ENCODE data around the gene FAM13C. TPM values are rescaled to one million over a fixed set of nuclear protein-coding genes. Genes with fewer than 3 reads are reported as not detected.

FAM13C gene
- polyA plus RNA-seq, 1 donor from 2014 or later: 89.3 TPM

DNA sequence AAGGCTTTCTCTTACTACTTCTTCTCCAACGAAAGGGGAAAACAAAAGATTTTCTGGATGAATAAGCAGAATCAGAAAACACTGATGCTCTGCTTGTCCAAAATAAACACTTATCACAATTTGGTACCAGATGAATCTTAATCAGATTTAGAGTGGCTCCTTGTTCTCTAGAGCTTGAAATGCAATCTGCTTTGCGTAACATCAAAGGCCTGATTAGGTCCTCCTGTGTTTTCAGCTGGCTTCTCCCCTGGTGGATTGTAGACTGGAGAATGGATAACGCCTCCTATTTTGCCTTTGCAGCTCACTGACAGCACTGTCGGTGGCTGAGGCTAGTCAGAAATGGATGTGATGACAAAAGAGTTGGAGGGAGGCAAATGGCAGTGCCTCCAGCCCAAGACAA is 91.2 kb downstream of the FAM13C start:
- H3K36me3 ChIP-seq (ENCODE audit: insufficient read depth, low read length): peaks cover 36% of the 10 kb centered on the region
- no peak overlapping the region for H3K9ac ChIP-seq (ENCODE audit: low read length)
- no peak overlapping the region for H3K4me2 ChIP-seq (ENCODE audit: low read length)
- no peaks in the 10 kb centered on the region for H4K20me1 ChIP-seq (ENCODE audit: insufficient read depth)
- H3K9me2 ChIP-seq (ENCODE audit: insufficient read depth, low read length): no peaks in the 10 kb centered on the region
- no peak overlapping the region for H2AFZ ChIP-seq (ENCODE audit: low read depth, low read length)
- no peaks in the 10 kb centered on the region for H3K9me3 ChIP-seq (ENCODE audit: low read length)
- peak overlapping the region; percentile 49 for H3K27ac ChIP-seq (ENCODE audit: low read length)
- peak overlapping the region; percentile 20 for H3K4me3 ChIP-seq (ENCODE audit: low read length)
- no peaks in the 10 kb centered on the region for H3K27me3 ChIP-seq (ENCODE audit: insufficient read depth, low read depth, low read length)
- peaks cover 3% of the 10 kb centered on the region for H3F3A ChIP-seq (ENCODE audit: insufficient read depth, low read length, poor library complexity, severe bottlenecking)
- TF ChIP-seq SMC3 (conservative IDR thresholded peaks at IDR 0.05; ENCODE audit: poor library complexity) (no peak), EP300 (conservative IDR thresholded peaks at IDR 0.05; ENCODE audit: poor library complexity, severe bottlenecking) (peak; percentile 21)
- H3K79me2 ChIP-seq (replicated peaks; ENCODE audit: insufficient read depth, low read length): peaks cover 12% of the 10 kb centered on the region

- no peaks in the 10 kb centered on the region for H3K9me2 ChIP-seq (ENCODE audit: insufficient read depth, low read length)
- no peak overlapping the region for H3K4me2 ChIP-seq (ENCODE audit: low read length)
- no peak for TF ChIP-seq SMC3 (conservative IDR thresholded peaks at IDR 0.05; ENCODE audit: poor library complexity)
- TF ChIP-seq, protein P1, sequence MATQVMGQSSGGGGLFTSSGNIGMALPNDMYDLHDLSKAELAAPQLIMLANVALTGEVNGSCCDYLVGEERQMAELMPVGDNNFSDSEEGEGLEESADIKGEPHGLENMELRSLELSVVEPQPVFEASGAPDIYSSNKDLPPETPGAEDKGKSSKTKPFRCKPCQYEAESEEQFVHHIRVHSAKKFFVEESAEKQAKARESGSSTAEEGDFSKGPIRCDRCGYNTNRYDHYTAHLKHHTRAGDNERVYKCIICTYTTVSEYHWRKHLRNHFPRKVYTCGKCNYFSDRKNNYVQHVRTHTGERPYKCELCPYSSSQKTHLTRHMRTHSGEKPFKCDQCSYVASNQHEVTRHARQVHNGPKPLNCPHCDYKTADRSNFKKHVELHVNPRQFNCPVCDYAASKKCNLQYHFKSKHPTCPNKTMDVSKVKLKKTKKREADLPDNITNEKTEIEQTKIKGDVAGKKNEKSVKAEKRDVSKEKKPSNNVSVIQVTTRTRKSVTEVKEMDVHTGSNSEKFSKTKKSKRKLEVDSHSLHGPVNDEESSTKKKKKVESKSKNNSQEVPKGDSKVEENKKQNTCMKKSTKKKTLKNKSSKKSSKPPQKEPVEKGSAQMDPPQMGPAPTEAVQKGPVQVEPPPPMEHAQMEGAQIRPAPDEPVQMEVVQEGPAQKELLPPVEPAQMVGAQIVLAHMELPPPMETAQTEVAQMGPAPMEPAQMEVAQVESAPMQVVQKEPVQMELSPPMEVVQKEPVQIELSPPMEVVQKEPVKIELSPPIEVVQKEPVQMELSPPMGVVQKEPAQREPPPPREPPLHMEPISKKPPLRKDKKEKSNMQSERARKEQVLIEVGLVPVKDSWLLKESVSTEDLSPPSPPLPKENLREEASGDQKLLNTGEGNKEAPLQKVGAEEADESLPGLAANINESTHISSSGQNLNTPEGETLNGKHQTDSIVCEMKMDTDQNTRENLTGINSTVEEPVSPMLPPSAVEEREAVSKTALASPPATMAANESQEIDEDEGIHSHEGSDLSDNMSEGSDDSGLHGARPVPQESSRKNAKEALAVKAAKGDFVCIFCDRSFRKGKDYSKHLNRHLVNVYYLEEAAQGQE (IDR thresholded peaks at IDR 0.05; ENCODE audit: borderline replicate concordance): no peak
- no peak for TF ChIP-seq MXI1 (conservative IDR thresholded peaks at IDR 0.05; ENCODE audit: poor library complexity, severe bottlenecking)
- no peak for TF ChIP-seq EZH2 (IDR thresholded peaks at IDR 0.05; ENCODE audit: borderline replicate concordance, insufficient read depth, low read length, poor library complexity, severe bottlenecking)
- no peak for TF ChIP-seq CTCF (IDR thresholded peaks at IDR 0.05; ENCODE audit: poor library complexity, severe bottlenecking)
- no peak for TF ChIP-seq TAF1 (IDR thresholded peaks at IDR 0.05; ENCODE audit: low read depth)
- TF ChIP-seq RAD21 (conservative IDR thresholded peaks at IDR 0.05): no peak
- no peak for TF ChIP-seq POLR2AphosphoS5 (IDR thresholded peaks at IDR 0.05)
- no peak for TF ChIP-seq EP300 (conservative IDR thresholded peaks at IDR 0.05; ENCODE audit: poor library complexity, severe bottlenecking)
- H3K27me3 ChIP-seq (ENCODE audit: insufficient read depth, low read depth, low read length): no peaks in the 10 kb centered on the region
- H3K27ac ChIP-seq (ENCODE audit: low read length): peak overlapping the region; percentile 49
- no peak overlapping the region for H3K9ac ChIP-seq (ENCODE audit: low read length)
- H3F3A ChIP-seq (ENCODE audit: insufficient read depth, low read length, poor library complexity, severe bottlenecking): peaks cover 2% of the 10 kb centered on the region
- H3K36me3 ChIP-seq (ENCODE audit: insufficient read depth, low read length): peaks cover 36% of the 10 kb centered on the region
- H3K9me3 ChIP-seq (ENCODE audit: low read length): no peaks in the 10 kb centered on the region
- peak overlapping the region; percentile 20 for H3K4me3 ChIP-seq (ENCODE audit: low read length)
- H3K79me2 ChIP-seq (replicated peaks; ENCODE audit: insufficient read depth, low read length): peaks cover 12% of the 10 kb centered on the region
- no peaks in the 10 kb centered on the region for H4K20me1 ChIP-seq (ENCODE audit: insufficient read depth)
- H2AFZ ChIP-seq (ENCODE audit: low read depth, low read length): no peak overlapping the region
These were observed 91.9 kb downstream of the FAM13C start for GRCh38 chr10:59270492-59270891.

- Histone ChIP-seq H3F3A (ENCODE audit: insufficient read depth, low read length, poor library complexity, severe bottlenecking) (no peaks in the 10 kb centered on the region), H3K9me3 (ENCODE audit: low read length) (no peaks in the 10 kb centered on the region), H3K9me2 (ENCODE audit: insufficient read depth, low read length) (no peaks in the 10 kb centered on the region), H3K27me3 (ENCODE audit: insufficient read depth, low read depth, low read length) (no peaks in the 10 kb centered on the region), H3K4me2 (ENCODE audit: low read length) (no peak overlapping the region), H3K79me2 (replicated peaks; ENCODE audit: insufficient read depth, low read length) (peaks cover 12% of the 10 kb centered on the region), H3K9ac (ENCODE audit: low read length) (no peak overlapping the region), H2AFZ (ENCODE audit: low read depth, low read length) (no peak overlapping the region), H3K4me3 (ENCODE audit: low read length) (no peak overlapping the region), H3K27ac (ENCODE audit: low read length) (no peak overlapping the region), H3K36me3 (ENCODE audit: insufficient read depth, low read length) (peaks cover 36% of the 10 kb centered on the region), H4K20me1 (ENCODE audit: insufficient read depth) (no peaks in the 10 kb centered on the region)
- TF ChIP-seq MXI1 (conservative IDR thresholded peaks at IDR 0.05; ENCODE audit: poor library complexity, severe bottlenecking) (no peak), EP300 (conservative IDR thresholded peaks at IDR 0.05; ENCODE audit: poor library complexity, severe bottlenecking) (no peak), EZH2 (IDR thresholded peaks at IDR 0.05; ENCODE audit: borderline replicate concordance, insufficient read depth, low read length, poor library complexity, severe bottlenecking) (no peak), POLR2AphosphoS5 (IDR thresholded peaks at IDR 0.05) (no peak), TAF1 (IDR thresholded peaks at IDR 0.05; ENCODE audit: low read depth) (no peak), CTCF (IDR thresholded peaks at IDR 0.05; ENCODE audit: poor library complexity, severe bottlenecking) (no peak), RAD21 (conservative IDR thresholded peaks at IDR 0.05) (no peak), SMC3 (conservative IDR thresholded peaks at IDR 0.05; ENCODE audit: poor library complexity) (no peak)
- TF ChIP-seq, protein P1 (IDR thresholded peaks at IDR 0.05; ENCODE audit: borderline replicate concordance): no peak
These were observed 92.7 kb downstream of the FAM13C start for GRCh38 chr10:59269651-59270050.

Measured in neural cell (in vitro differentiated cells).